Tibial artery (tissue), 4 donors: Measurements from ENCODE around the gene UPF2.

Experiments
- DNase-seq, 2 donors: peaks; one replicate each; pipeline ENCODE4 v3.0.0-alpha.2; 2019
- H3K27ac ChIP-seq, 2 donors: fragments of 200-600 bp; sonication (generic) in 1 of 2; 1 replicate in 1 of 2; 2 replicates in 1 of 2; pipeline ENCODE4 v1.5.1; 2018 to 2019; ENCODE audit warnings: mild to moderate bottlenecking in 1 of 2
- H3K27me3 ChIP-seq, 2 donors: fragments of 200-600 bp; sonication (generic) in 1 of 2; one replicate each; pipeline versions ENCODE4 v1.5.1 to v1.6.0; 2016 to 2019
- H3K36me3 ChIP-seq, 3 donors: fragments of 200-600 bp; sonication (generic) in 2 of 3; one replicate each; pipeline ENCODE4 v1.5.1; 2016 to 2019; ENCODE audit warnings: mild to moderate bottlenecking in 2 of 3
- H3K4me1 ChIP-seq, 4 donors: fragments of 200-600 bp; sonication (generic) in 2 of 4; 1 replicate in 3 of 4; 2 replicates in 1 of 4; pipeline ENCODE4 v1.5.1; 2016 to 2019
- H3K4me3 ChIP-seq, 2 donors: fragments of 200-600 bp; sonication (generic) in 1 of 2; 1 replicate in 1 of 2; 2 replicates in 1 of 2; pipeline ENCODE4 v1.5.1; 2018 to 2019; ENCODE audit warnings: mild to moderate bottlenecking in 2 of 2
- H3K9me3 ChIP-seq, 3 donors: fragments of 200-600 bp; sonication (generic) in 1 of 3; one replicate each; pipeline ENCODE4 v1.5.1; 2016 to 2019
- CTCF ChIP-seq, 2 experiments: fragments of 200-600 bp in 1 of 2; fragments of 450-650 bp in 1 of 2; IDR thresholded peaks; one replicate each; pipeline ENCODE4 v1.5.1; 2017 to 2019; ENCODE audit warnings: antibody characterized with exemption in 2 of 2, mild to moderate bottlenecking in 1 of 2, moderate library complexity in 1 of 2
- intact Hi-C: fragments of 100-400 bp; cut with DNase I; formaldehyde crosslinking; loops from one replicate; pipeline ENCODE4 v1.15.0; 2023; ENCODE audit warnings: low total_unique reads

UPF2 gene

GRCh38 chr10:11871466-11871865 is 171.1 kb downstream of the UPF2 start:
- Histone ChIP-seq H3K4me3 (no peak overlapping the region), H3K27me3 (peaks cover 0 to 10% of the 10 kb centered on the region in 2 donors), H3K27ac (no peak overlapping the region), H3K36me3 (peaks cover 0 to 10% (median 0%) of the 10 kb centered on the region in 3 donors), H3K9me3 (no peaks in the 10 kb centered on the region), H3K4me1 (peaks cover 0 to 30% (median 22%) of the 10 kb centered on the region in 4 donors)
- no peak for DNase-seq
- no peak for TF ChIP-seq CTCF (IDR thresholded peaks at IDR 0.05)
- intact Hi-C loops: no loop called here

GRCh38 chr10:11870900-11871400 is 171.7 kb downstream of the UPF2 start:
- Histone ChIP-seq H3K4me3 (no peak overlapping the region), H3K36me3 (peaks cover 0 to 15% (median 0%) of the 10 kb centered on the region in 3 donors), H3K9me3 (no peaks in the 10 kb centered on the region), H3K27me3 (peaks cover 0 to 10% of the 10 kb centered on the region in 2 donors), H3K4me1 (peaks cover 0 to 27% (median 19%) of the 10 kb centered on the region in 4 donors), H3K27ac (no peak overlapping the region)
- no peak for DNase-seq
- no peak for TF ChIP-seq CTCF (IDR thresholded peaks at IDR 0.05)
- intact Hi-C loops: no loop called here

GRCh38 chr10:11870461-11870780 is 172.2 kb downstream of the UPF2 start:
- H3K4me3 ChIP-seq: peak overlapping the region; percentile 5 to 43
- peaks cover 0 to 10% of the 10 kb centered on the region in 2 donors for H3K27me3 ChIP-seq
- intact Hi-C loops: no loop called here

More at GRCh38 chr10:11870461-11870780, 172.2 kb downstream of the UPF2 start:
- H3K4me1 ChIP-seq: peaks cover 0 to 22% (median 14%) of the 10 kb centered on the region in 4 donors
- H3K9me3 ChIP-seq: no peaks in the 10 kb centered on the region
- no peak for TF ChIP-seq CTCF (IDR thresholded peaks at IDR 0.05)
- peaks cover 0 to 20% (median 0%) of the 10 kb centered on the region in 3 donors for H3K36me3 ChIP-seq
- DNase-seq: no peak
- no peak overlapping the region for H3K27ac ChIP-seq
